K562 (cell line): ENCODE results near the gene PGGHG. TPM values are rescaled to one million over a fixed set of nuclear protein-coding genes. Genes with fewer than 3 reads are reported as not detected.

Experiments
- ARID4B ChIP-seq: sonication (generic); formaldehyde crosslinking; IDR thresholded peaks from 2 replicates; pipeline ENCODE4 v1.8.0; 2022; ENCODE audit warnings: mild to moderate bottlenecking, missing genetic modification reagents
- FUS ChIP-seq: fragments of 200-400 bp; formaldehyde crosslinking; optimal IDR thresholded peaks from 2 replicates; pipeline ENCODE3; 2017; ENCODE audit warnings: low read depth, low read length
- HINFP ChIP-seq: fragments of 450-650 bp; conservative IDR thresholded peaks from 2 replicates; pipeline ENCODE4 v1.6.1; 2016; ENCODE audit warnings: missing genetic modification characterization, low read depth, mild to moderate bottlenecking, control low read depth, missing compliant biosample characterization
- KDM4B ChIP-seq, 2 experiments: fragments of 450-650 bp in 1 of 2; sonication (generic) in 1 of 2; IDR thresholded peaks; 2 replicates each; pipeline ENCODE4 v1.6.1; 2016 to 2017; ENCODE audit warnings: borderline replicate concordance in 2 of 2, antibody characterized with exemption in 1 of 2, low read depth in 1 of 2, mild to moderate bottlenecking in 1 of 2
- KLF10 ChIP-seq: fragments of 250-450 bp; sonication (Bioruptor Pico); IDR thresholded peaks from 2 replicates; pipeline ENCODE4 v1.6.1; 2021; ENCODE audit warnings: matching md5 sums
- MLLT1 ChIP-seq, 2 experiments: fragments of 450-650 bp; IDR thresholded peaks; 2 replicates each; pipeline ENCODE4 v1.6.1; 2016
- SRF ChIP-seq, 2 experiments: fragments of 250-450, 450-650 bp in 1 of 2; sonication (Bioruptor Pico) in 1 of 2; sonication (generic) in 1 of 2; formaldehyde crosslinking; IDR thresholded peaks; 2 replicates each; pipeline versions ENCODE4 v1.5.0 to v1.5.1; 2020 to 2022; ENCODE audit warnings: mild to moderate bottlenecking in 1 of 2, missing genetic modification reagents in 1 of 2
- TEAD1 ChIP-seq, 2 experiments: fragments of 450-650 bp in 1 of 2; sonication (generic) in 1 of 2; formaldehyde crosslinking; IDR thresholded peaks; 2 replicates each; pipeline versions ENCODE4 v1.4.0 to v1.8.0; 2020 to 2022; ENCODE audit warnings: mild to moderate bottlenecking in 2 of 2, missing genetic modification reagents in 1 of 2
- TFAP4 ChIP-seq: sonication (generic); formaldehyde crosslinking; IDR thresholded peaks from 2 replicates; pipeline ENCODE4 v1.8.0; 2022; ENCODE audit warnings: missing genetic modification reagents, mild to moderate bottlenecking, moderate library complexity, borderline replicate concordance
- ZKSCAN1 ChIP-seq: fragments of 150-350 bp; IDR thresholded peaks from 2 replicates; pipeline ENCODE4 v1.6.1; 2016; ENCODE audit warnings: low read depth, low read length
- ZNF232 ChIP-seq: sonication (generic); formaldehyde crosslinking; IDR thresholded peaks from 2 replicates; pipeline ENCODE4 v1.8.0; 2022; ENCODE audit warnings: mild to moderate bottlenecking, missing genetic modification reagents
- ZNF311 ChIP-seq: fragments of 250-450 bp; sonication (Bioruptor Pico); IDR thresholded peaks from 2 replicates; pipeline ENCODE4 v1.4.0; 2020; ENCODE audit warnings: mild to moderate bottlenecking, moderate library complexity
- ZNF395 ChIP-seq: fragments of 200-800 bp; sonication (Bioruptor generic); IDR thresholded peaks from 2 replicates; pipeline ENCODE4 v1.6.1; 2017; ENCODE audit warnings: missing genetic modification characterization, missing compliant biosample characterization
- polyA plus RNA-seq, 8 experiments: library from polyadenylated mRNA; depleted of rRNA in 4 of 8; stranded (reverse) in 5 of 8; unstranded in 3 of 8; fragments of >200 nt; fragmentation: Nextera tagmentation in 2 of 8; fragmentation: Illumina TruSeq in 1 of 8; extraction: Ambion mirVana in 2 of 8; extraction: Trizol in 1 of 8; gene quantifications; 2 replicates each; pipeline versions ENCODE4 v1.2.1 to v1.2.3, GENCODE V29; 2011 to 2014; ENCODE audit warnings: inconsistent platforms in 1 of 8, missing spikeins in 1 of 8
- total RNA-seq, 7 experiments: library from RNA; depleted of rRNA in 6 of 7; stranded (reverse); fragments of >200 nt in 6 of 7; fragmentation: Illumina TruSeq in 2 of 7; extraction: Trizol in 2 of 7; gene quantifications; 2 replicates each; pipeline versions ENCODE4 v1.2.1 to v1.2.3, GENCODE V29; 2011 to 2021; ENCODE audit warnings: low replicate concordance in 1 of 7

Gene PGGHG
- total and polyA plus RNA-seq, 9 of the 15 experiments (the other 6 are each of a cell fraction or from before 2014, with no cell fraction given), result 0.38 to 85.1 (median 18.1) TPM

- no peak for TF ChIP-seq HINFP (tag)
- no peak for TF ChIP-seq ZNF395
- TF ChIP-seq TFAP4 (CRISPR knock-in tag), result peak; percentile 62; the same call in 1 of the 2 replicates
- no peak for TF ChIP-seq ZNF232 (CRISPR knock-in tag)
- TF ChIP-seq FUS, result peak; percentile 79
- no peak for TF ChIP-seq ZKSCAN1
- no peak for TF ChIP-seq ZNF311 (CRISPR knock-in tag)
- TF ChIP-seq SRF (CRISPR knock-in tag; IDR thresholded peaks at IDR 0.05), result no peak
- TF ChIP-seq KLF10 (CRISPR knock-in tag), result no peak
- no peak for TF ChIP-seq KDM4B (IDR thresholded peaks at IDR 0.05; ENCODE audit: borderline replicate concordance in 2 of 2, low read depth in 1 of 2)
- TF ChIP-seq ARID4B, result peak; percentile 45; the same call in 1 of the 2 replicates
- 0 out of 4 replicates have a peak, but pooled peaks of 1 of the 2 experiments have one; percentile 51 for TF ChIP-seq MLLT1 (IDR thresholded peaks at IDR 0.05)
- 0 out of 4 replicates have a peak, but pooled peaks have one; percentile 28 to 45 for TF ChIP-seq TEAD1 (CRISPR knock-in tag; IDR thresholded peaks at IDR 0.05)
These were observed 27.2 kb downstream of the PGGHG start (continued) for GRCh38 chr11:316031-316701.
